Thyroid gland (tissue), 4 donors: ENCODE measurements around the gene HPS5.

Experiments
- POLR2A ChIP-seq, 2 donors: fragments of 450-650 bp; IDR thresholded peaks; one replicate each; pipeline ENCODE4 v1.6.1; 2017; ENCODE audit warnings: antibody characterized with exemption in 2 of 2, mild to moderate bottlenecking in 2 of 2, moderate library complexity in 1 of 2
- TF ChIP-seq, protein P1 (sequence below), 6 experiments: fragments of 200-600 bp in 3 of 6; fragments of 450-650 bp in 3 of 6; sonication (generic) in 3 of 6; IDR thresholded peaks; one replicate each; pipeline ENCODE4 v1.5.1; 2016 to 2019; ENCODE audit warnings: antibody characterized with exemption in 6 of 6, mild to moderate bottlenecking in 2 of 6, inconsistent platforms in 1 of 6, moderate library complexity in 1 of 6

- TF ChIP-seq, protein P1, sequence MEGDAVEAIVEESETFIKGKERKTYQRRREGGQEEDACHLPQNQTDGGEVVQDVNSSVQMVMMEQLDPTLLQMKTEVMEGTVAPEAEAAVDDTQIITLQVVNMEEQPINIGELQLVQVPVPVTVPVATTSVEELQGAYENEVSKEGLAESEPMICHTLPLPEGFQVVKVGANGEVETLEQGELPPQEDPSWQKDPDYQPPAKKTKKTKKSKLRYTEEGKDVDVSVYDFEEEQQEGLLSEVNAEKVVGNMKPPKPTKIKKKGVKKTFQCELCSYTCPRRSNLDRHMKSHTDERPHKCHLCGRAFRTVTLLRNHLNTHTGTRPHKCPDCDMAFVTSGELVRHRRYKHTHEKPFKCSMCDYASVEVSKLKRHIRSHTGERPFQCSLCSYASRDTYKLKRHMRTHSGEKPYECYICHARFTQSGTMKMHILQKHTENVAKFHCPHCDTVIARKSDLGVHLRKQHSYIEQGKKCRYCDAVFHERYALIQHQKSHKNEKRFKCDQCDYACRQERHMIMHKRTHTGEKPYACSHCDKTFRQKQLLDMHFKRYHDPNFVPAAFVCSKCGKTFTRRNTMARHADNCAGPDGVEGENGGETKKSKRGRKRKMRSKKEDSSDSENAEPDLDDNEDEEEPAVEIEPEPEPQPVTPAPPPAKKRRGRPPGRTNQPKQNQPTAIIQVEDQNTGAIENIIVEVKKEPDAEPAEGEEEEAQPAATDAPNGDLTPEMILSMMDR (IDR thresholded peaks at IDR 0.05) = no peak
- TF ChIP-seq POLR2A (IDR thresholded peaks at IDR 0.05) = no peak
These were observed 367 bp downstream of the HPS5 start for GRCh38 chr11:18321578-18321968.
